Esophagus muscularis mucosa (tissue), 4 donors: ENCODE data around the gene NR1H2. TPM values are rescaled to one million over a fixed set of nuclear protein-coding genes. Genes with fewer than 3 reads are reported as not detected.
"Not testable (repeated sequence)": the region's sequence is repeated elsewhere in the genome, so short reads cannot be mapped to it uniquely, and the experiment has no call there.

Experiments used
- DNase-seq: peaks from one replicate; pipeline ENCODE4 v3.0.0-alpha.2; 2017; ENCODE audit errors: extremely low spot score
- H3K27ac ChIP-seq, 4 donors: fragments of 200-600 bp; sonication (generic); replicated peaks in 1 of 4; 1 replicate in 3 of 4; 2 replicates in 1 of 4; pipeline ENCODE4 v1.5.1; 2016 to 2019; ENCODE audit warnings: mild to moderate bottlenecking in 1 of 4
- H3K27me3 ChIP-seq, 4 donors: fragments of 200-600 bp; sonication (generic); one replicate each; pipeline versions ENCODE4 v1.5.1 to v1.6.0; 2016 to 2019
- H3K36me3 ChIP-seq, 4 donors: fragments of 200-600 bp; sonication (generic); one replicate each; pipeline ENCODE4 v1.5.1; 2016 to 2019
- H3K4me1 ChIP-seq, 4 donors: fragments of 200-600 bp; sonication (generic); one replicate each; pipeline ENCODE4 v1.5.1; 2016 to 2019
- H3K4me3 ChIP-seq, 4 donors: fragments of 200-600 bp; sonication (generic); 1 replicate in 2 of 4; 2 replicates in 2 of 4; pipeline ENCODE4 v1.5.1; 2016 to 2019; ENCODE audit warnings: mild to moderate bottlenecking in 4 of 4, moderate library complexity in 1 of 4
- H3K9me3 ChIP-seq, 4 donors: fragments of 200-600 bp; sonication (generic); 1 replicate in 3 of 4; 2 replicates in 1 of 4; pipeline ENCODE4 v1.5.1; 2016 to 2019
- CTCF ChIP-seq, 3 experiments: fragments of 200-600 bp in 2 of 3; fragments of 450-650 bp in 1 of 3; sonication (generic) in 2 of 3; IDR thresholded peaks; one replicate each; pipeline ENCODE4 v1.5.1; 2017 to 2019; ENCODE audit warnings: antibody characterized with exemption in 3 of 3, mild to moderate bottlenecking in 2 of 3, moderate library complexity in 1 of 3
- EP300 ChIP-seq: sonication (generic); formaldehyde crosslinking; IDR thresholded peaks from one replicate; pipeline ENCODE4 v1.6.1; 2017; ENCODE audit warnings: antibody characterized with exemption
- POLR2A ChIP-seq: fragments of 450-650 bp; IDR thresholded peaks from one replicate; pipeline ENCODE4 v1.6.1; 2017; ENCODE audit warnings: antibody characterized with exemption, moderate library complexity, mild to moderate bottlenecking, low read depth
- POLR2AphosphoS5 ChIP-seq, 2 donors: sonication (generic); formaldehyde crosslinking; IDR thresholded peaks; one replicate each; pipeline ENCODE4 v1.6.1; 2017; ENCODE audit warnings: antibody characterized with exemption in 2 of 2
- WGBS: methylation state at CpG from one replicate; pipeline ENCODE4 v1.1.5; 2018; 5-methylcytosine and 5-hydroxymethylcytosine counted together
- intact Hi-C: fragments of 100-400 bp; cut with DNase I; formaldehyde crosslinking; loops from one replicate; pipeline ENCODE4 v1.15.1; 2023
- total RNA-seq, 4 donors: library from RNA; depleted of rRNA; stranded (reverse); fragments of >200 nt; gene quantifications; one replicate each; pipeline versions ENCODE4 v1.1.0 to v1.2.1, GENCODE V29; 2016

Gene NR1H2
- total RNA-seq, 4 donors from 2014 or later, result 123 to 224 (median 191) TPM

- peaks cover 19 to 46% (median 41%) of the 10 kb centered on the region in 4 donors for H3K4me1 ChIP-seq
- 92% methylated on average over 11 of the region's 12 CpGs for WGBS
- intact Hi-C loops, result no loop called here
- DNase-seq, result no peak
- H3K27me3 ChIP-seq, result peaks cover 0 to 55% (median 24%) of the 10 kb centered on the region in 4 donors
- no peak overlapping the region for H3K4me3 ChIP-seq
- no peak overlapping the region for H3K27ac ChIP-seq
- H3K9me3 ChIP-seq, result no peaks in the 10 kb centered on the region
- no peak for TF ChIP-seq EP300
- TF ChIP-seq POLR2AphosphoS5 (IDR thresholded peaks at IDR 0.05), result no peak
- no peak for TF ChIP-seq POLR2A
- TF ChIP-seq CTCF (IDR thresholded peaks at IDR 0.05), result no peak
- no peaks in the 10 kb centered on the region for H3K36me3 ChIP-seq
These were observed 41.4 kb upstream of the NR1H2 start for GRCh38 chr19:50334741-50335421.

- H3K36me3 ChIP-seq, H3K4me3 ChIP-seq, DNase-seq, intact Hi-C loops, H3K27ac ChIP-seq, H3K9me3 ChIP-seq: not testable (repeated sequence)
- Histone ChIP-seq H3K4me1 (peaks cover 16 to 25% (median 20%) of the 10 kb centered on the region in 4 donors), H3K27me3 (peaks cover 0 to 34% (median 13%) of the 10 kb centered on the region in 4 donors)
- WGBS, result 80% methylated on average over 5 of the region's 6 CpGs
These were observed 39.2 kb upstream of the NR1H2 start for GRCh38 chr19:50337031-50337430.

GRCh38 chr19:50340331-50340730, 35.9 kb upstream of the NR1H2 start:
- peaks cover 0 to 11% (median 10%) of the 10 kb centered on the region in 4 donors for H3K9me3 ChIP-seq
- H3K4me3 ChIP-seq, result no peak overlapping the region
- TF ChIP-seq POLR2AphosphoS5 (IDR thresholded peaks at IDR 0.05) (no peak), CTCF (IDR thresholded peaks at IDR 0.05) (no peak), POLR2A (no peak), EP300 (no peak)
- no peaks in the 10 kb centered on the region for H3K4me1 ChIP-seq
- no peaks in the 10 kb centered on the region for H3K36me3 ChIP-seq
- intact Hi-C loops, result no loop called here
- H3K27me3 ChIP-seq, result peaks cover 0 to under 1% (median 0%) of the 10 kb centered on the region in 4 donors
- no peak overlapping the region for H3K27ac ChIP-seq
- DNase-seq, result no peak

- no peak for TF ChIP-seq POLR2AphosphoS5 (IDR thresholded peaks at IDR 0.05)
- TF ChIP-seq EP300, result no peak
- TF ChIP-seq POLR2A, result no peak
- TF ChIP-seq CTCF (IDR thresholded peaks at IDR 0.05), result no peak
- H3K27me3 ChIP-seq, result no peaks in the 10 kb centered on the region
- intact Hi-C loops, result no loop called here
- 85% methylated on average over 3 of the region's 3 CpGs for WGBS
- no peak for DNase-seq
- no peak overlapping the region for H3K27ac ChIP-seq
- no peaks in the 10 kb centered on the region for H3K4me1 ChIP-seq
- H3K36me3 ChIP-seq, result no peaks in the 10 kb centered on the region
- H3K4me3 ChIP-seq, result no peak overlapping the region
- H3K9me3 ChIP-seq, result peaks cover 0 to 14% (median 10%) of the 10 kb centered on the region in 4 donors
These were observed 35.1 kb upstream of the NR1H2 start for GRCh38 chr19:50341091-50341564.

GRCh38 chr19:50344661-50345318, 31.5 kb upstream of the NR1H2 start:
- Histone ChIP-seq H3K4me3 (no peak overlapping the region), H3K36me3 (no peaks in the 10 kb centered on the region), H3K27ac (no peak overlapping the region), H3K4me1 (no peaks in the 10 kb centered on the region), H3K27me3 (no peaks in the 10 kb centered on the region), H3K9me3 (peaks cover 0 to 14% (median 10%) of the 10 kb centered on the region in 4 donors)
- DNase-seq, result no peak
- WGBS, result 69% methylated on average over 8 of the region's 8 CpGs
- TF ChIP-seq CTCF (IDR thresholded peaks at IDR 0.05) (no peak), POLR2A (no peak), EP300 (no peak), POLR2AphosphoS5 (IDR thresholded peaks at IDR 0.05) (no peak)
- intact Hi-C loops, result no loop called here

GRCh38 chr19:50347089-50347581, 29.1 kb upstream of the NR1H2 start:
- H3K27ac ChIP-seq, intact Hi-C loops, H3K4me3 ChIP-seq, DNase-seq, H3K4me1 ChIP-seq, H3K27me3 ChIP-seq, H3K36me3 ChIP-seq: not testable (repeated sequence)
- 71% methylated on average over 8 of the region's 8 CpGs for WGBS
- peaks cover 0 to 14% (median 10%) of the 10 kb centered on the region in 4 donors for H3K9me3 ChIP-seq
